A549 (cell line): ENCODE data around the gene ACTN1. TPM values are rescaled to one million over a fixed set of nuclear protein-coding genes. Genes with fewer than 3 reads are reported as not detected.

Source experiments
- ATAC-seq, 2 experiments: fragments of 200-7000 bp in 1 of 2; fragments of >200 bp in 1 of 2; cut with Nextera tagmentation in 1 of 2; cut with Tn5 transposase in 1 of 2; 3 replicates each; pipeline versions ENCODE4 v1.8.0 to v1.9.1; 2018 to 2020; ENCODE audit warnings: mild to moderate bottlenecking in 1 of 2, moderate library complexity in 1 of 2
- CTCF ChIA-PET: fragments of 300-600 bp; sonication (Branson Sonifier 250); formaldehyde crosslinking; extraction: SDS; loops from one replicate; lab custom pipeline; 2021; ENCODE audit warnings: antibody characterized with exemption, inconsistent platforms; lab: Yijun Ruan, JAX
- POLR2A ChIA-PET: fragments of 350-600 bp; formaldehyde crosslinking; extraction: SDS; loops from one replicate; lab custom pipeline; 2021; ENCODE audit warnings: antibody characterized with exemption, inconsistent platforms; lab: Yijun Ruan, JAX
- DNase-seq, 2 experiments: peaks; one replicate each; pipeline versions ENCODE4 v3.0.0 to v3.0.0-alpha.2; 2011 to 2016; ENCODE audit warnings: low read depth in 1 of 2, low spot score in 1 of 2
- FAIRE-seq: peaks from 2 replicates; lab custom pipeline; 2011; peaks lifted over from hg19 to GRCh38; lab: Jason Lieb, UNC
- H3K27ac ChIP-seq, 2 experiments: fragments of >200 bp; sonication (Bioruptor Twin); formaldehyde crosslinking; 3 replicates each; pipeline ENCODE4 v1.5.1; 2016 to 2017
- H3K4me1 ChIP-seq: fragments of >200 bp; sonication (Bioruptor Twin); formaldehyde crosslinking; 3 replicates; pipeline ENCODE4 v1.6.1; 2016
- H3K4me2 ChIP-seq: fragments of >200 bp; sonication (Bioruptor Twin); formaldehyde crosslinking; 3 replicates; pipeline ENCODE4 v1.6.1; 2016
- H3K4me3 ChIP-seq: fragments of >200 bp; sonication (Bioruptor Twin); formaldehyde crosslinking; 3 replicates; pipeline ENCODE4 v1.5.1; 2016
- H3K9me3 ChIP-seq: fragments of >200 bp; sonication (Bioruptor Twin); formaldehyde crosslinking; 3 replicates; pipeline ENCODE4 v1.6.1; 2016
- BHLHE40 ChIP-seq: IDR thresholded peaks from 2 replicates; pipeline ENCODE4 v1.6.1; 2012; ENCODE audit warnings: low read depth, low read length, inconsistent platforms
- FOSL2 ChIP-seq, 2 experiments: fragments of 450-650 bp in 1 of 2; fragments of >200 bp in 1 of 2; sonication (Bioruptor Twin) in 1 of 2; formaldehyde crosslinking; IDR thresholded peaks; 2 replicates each; pipeline versions ENCODE4 v1.5.0 to v1.6.1; 2016 to 2020; ENCODE audit warnings: mild to moderate bottlenecking in 1 of 2, moderate library complexity in 1 of 2
- FOXS1 ChIP-seq: fragments of 250-450 bp; sonication (Bioruptor Pico); IDR thresholded peaks from 2 replicates; pipeline ENCODE4 v1.5.0; 2020; ENCODE audit warnings: mild to moderate bottlenecking, moderate library complexity
- HEYL ChIP-seq: fragments of 250-450 bp; sonication (Bioruptor Pico); IDR thresholded peaks from 2 replicates; pipeline ENCODE4 v1.8.0; 2021; ENCODE audit warnings: mild to moderate bottlenecking, moderate library complexity
- HOXB13 ChIP-seq: fragments of 250-450 bp; sonication (Bioruptor Pico); IDR thresholded peaks from 2 replicates; pipeline ENCODE4 v1.5.0; 2020; ENCODE audit warnings: low read depth, mild to moderate bottlenecking, moderate library complexity
- JUN ChIP-seq, 2 experiments: fragments of >200 bp; sonication (Bioruptor Twin); formaldehyde crosslinking; IDR thresholded peaks; 2 replicates in 1 of 2; 3 replicates in 1 of 2; pipeline ENCODE4 v1.6.1; 2016 to 2017
- JUNB ChIP-seq: fragments of >200 bp; sonication (Bioruptor Twin); formaldehyde crosslinking; IDR thresholded peaks from 2 replicates; pipeline ENCODE4 v1.6.1; 2016
- MAZ ChIP-seq: fragments of 150-350 bp; IDR thresholded peaks from 2 replicates; pipeline ENCODE4 v1.6.1; 2014; ENCODE audit warnings: antibody characterized with exemption, low read depth, low read length, borderline replicate concordance
- MYC ChIP-seq: IDR thresholded peaks from 2 replicates; pipeline ENCODE4 v1.6.1; 2012; ENCODE audit warnings: mild to moderate bottlenecking, inconsistent platforms, low read length, improper control_type of control experiment, borderline replicate concordance
- NFE2L2 ChIP-seq: fragments of 150-350 bp; conservative IDR thresholded peaks from 2 replicates; pipeline ENCODE4 v1.6.1; 2014; ENCODE audit warnings: low read length
- NR3C1 ChIP-seq: fragments of >200 bp; sonication (Bioruptor Twin); formaldehyde crosslinking; IDR thresholded peaks from 3 replicates; pipeline ENCODE4 v1.6.1; 2017
- RAD21 ChIP-seq, 2 experiments: fragments of >200 bp in 1 of 2; sonication (Bioruptor Twin) in 1 of 2; formaldehyde crosslinking in 1 of 2; IDR thresholded peaks in 1 of 2; conservative IDR thresholded peaks in 1 of 2; 2 replicates in 1 of 2; 3 replicates in 1 of 2; pipeline ENCODE4 v1.6.1; 2012 to 2018; ENCODE audit warnings: inconsistent platforms in 1 of 2
- RFX5 ChIP-seq: fragments of 450-650 bp; IDR thresholded peaks from 2 replicates; pipeline ENCODE4 v1.7.1; 2014; ENCODE audit warnings: antibody characterized with exemption, mild to moderate bottlenecking, moderate library complexity
- SREBF2 ChIP-seq: fragments of 450-650 bp; IDR thresholded peaks from 2 replicates; pipeline ENCODE4 v1.6.1; 2014; ENCODE audit warnings: mild to moderate bottlenecking, moderate library complexity
- WGBS: methylation state at CpG from one replicate; pipeline ENCODE4 v1.1.6; 2017; ENCODE audit errors: missing lambda C conversion rate; 5-methylcytosine and 5-hydroxymethylcytosine counted together
- polyA plus RNA-seq, 4 experiments: library from polyadenylated mRNA; depleted of rRNA in 3 of 4; stranded (reverse); fragments of >200 nt; fragmentation: RNase III in 1 of 4; extraction: RNeasy Plus Mini Kit Qiagen cat#74134 plus additional on column Dnase treatment in 1 of 4; gene quantifications; 2 replicates in 3 of 4; 3 replicates in 1 of 4; pipeline ENCODE4 v1.2.3, GENCODE V29; 2011 to 2017
- TF ChIP-seq, protein P1 (sequence below): IDR thresholded peaks from 2 replicates; pipeline ENCODE4 v1.6.1; 2012
- TF ChIP-seq, protein P2 (sequence below): fragments of 250-450 bp; sonication (Bioruptor Pico); IDR thresholded peaks from 2 replicates; pipeline ENCODE4 v1.5.0; 2020; ENCODE audit warnings: low read depth, mild to moderate bottlenecking, moderate library complexity
- TF ChIP-seq, protein P3 (sequence below): fragments of 200-600 bp; sonication (generic); IDR thresholded peaks from 2 replicates; pipeline ENCODE4 v1.6.1; 2016; ENCODE audit warnings: antibody characterized with exemption, mild to moderate bottlenecking, moderate library complexity
- TF ChIP-seq, protein P4 (sequence below): fragments of >200 bp; sonication (Bioruptor Twin); formaldehyde crosslinking; IDR thresholded peaks from 3 replicates; pipeline ENCODE4 v1.5.1; 2016

ACTN1 gene
- polyA plus RNA-seq, 2 of the 4 experiments (the other 2 are of a cell fraction) = 208 to 245 TPM

DNA sequence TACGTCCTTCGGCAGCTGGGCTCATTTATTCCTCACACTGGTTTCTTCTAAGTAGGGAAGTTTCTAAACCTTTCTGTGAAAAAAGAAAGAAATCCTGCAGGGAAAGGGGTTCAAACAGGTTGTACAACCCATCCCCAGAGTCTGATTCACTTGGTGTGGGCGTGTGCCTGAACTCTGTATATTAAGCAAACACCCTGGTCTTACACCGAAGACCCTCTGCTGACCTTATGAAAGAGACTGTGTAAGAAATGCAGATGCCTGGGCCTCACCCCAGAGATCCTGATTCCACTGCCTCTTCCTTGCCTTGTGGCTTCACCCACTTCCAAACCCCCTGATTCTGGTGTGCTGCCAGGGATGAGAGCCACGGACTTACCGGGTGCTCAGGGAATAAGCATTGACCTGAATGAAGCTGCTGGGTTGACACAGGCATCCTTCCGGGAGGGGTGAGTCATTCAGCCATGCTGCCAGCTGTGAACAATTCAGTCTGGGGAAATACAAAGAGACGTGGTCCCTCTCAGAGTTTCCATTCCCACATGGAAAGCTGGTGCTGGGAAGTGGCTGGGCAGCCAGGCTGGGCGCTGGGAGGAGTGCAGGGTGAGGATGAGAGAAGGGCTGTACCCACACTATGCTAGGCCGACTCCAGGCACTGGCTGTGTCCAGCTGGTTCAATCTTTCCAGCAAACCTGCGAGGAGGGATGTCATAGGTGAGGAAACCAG, 26.5 kb upstream of the ACTN1 start:
- Histone ChIP-seq H3K27ac (peak overlapping the region; percentile 14 to 67; a peak in 4 of 6 replicates), H3K4me1 (peaks cover 26% of the 10 kb centered on the region), H3K4me2 (peak overlapping the region; percentile 60), H3K4me3 (no peak overlapping the region), H3K9me3 (no peaks in the 10 kb centered on the region)
- no peak for FAIRE-seq
- CTCF ChIA-PET = interaction anchor here (0.9 to 7.6 kb wide), 6 partner anchors 16 to 101 kb away, joined by 3 to 48 read pairs (median 5); no protein-coding TSS in a partner anchor
- POLR2A ChIA-PET = interaction anchor here (0.6 kb wide), 1 partner anchor 43 kb away, joined by 4 read pairs; no protein-coding TSS in a partner anchor
- WGBS = 36% methylated on average over 11 of the region's 11 CpGs
- DNase-seq = peak; percentile 70 to 86
- peak; percentile 63; the same call in 1 of the 2 replicates for TF ChIP-seq FOSL2 (IDR thresholded peaks at IDR 0.05)
- TF ChIP-seq FOSL2 (CRISPR knock-in tag; IDR thresholded peaks at IDR 0.05) = peak; percentile 85
- TF ChIP-seq BHLHE40 = no peak
- TF ChIP-seq HOXB13 (CRISPR knock-in tag) = no peak
- no peak for TF ChIP-seq SREBF2
- TF ChIP-seq NR3C1 = no peak
- 0 out of 2 replicates have a peak, but pooled peaks have one; percentile 20 for TF ChIP-seq JUNB
- TF ChIP-seq, protein P1, sequence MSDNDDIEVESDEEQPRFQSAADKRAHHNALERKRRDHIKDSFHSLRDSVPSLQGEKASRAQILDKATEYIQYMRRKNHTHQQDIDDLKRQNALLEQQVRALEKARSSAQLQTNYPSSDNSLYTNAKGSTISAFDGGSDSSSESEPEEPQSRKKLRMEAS = peak; percentile 38; the same call in 1 of the 2 replicates
- TF ChIP-seq RAD21 (conservative IDR thresholded peaks at IDR 0.05 in 1 of 2, IDR thresholded peaks at IDR 0.05 in 1 of 2) = 0 out of 5 replicates have a peak, but pooled peaks of 1 of the 2 experiments have one; percentile 23
- TF ChIP-seq, protein P2, sequence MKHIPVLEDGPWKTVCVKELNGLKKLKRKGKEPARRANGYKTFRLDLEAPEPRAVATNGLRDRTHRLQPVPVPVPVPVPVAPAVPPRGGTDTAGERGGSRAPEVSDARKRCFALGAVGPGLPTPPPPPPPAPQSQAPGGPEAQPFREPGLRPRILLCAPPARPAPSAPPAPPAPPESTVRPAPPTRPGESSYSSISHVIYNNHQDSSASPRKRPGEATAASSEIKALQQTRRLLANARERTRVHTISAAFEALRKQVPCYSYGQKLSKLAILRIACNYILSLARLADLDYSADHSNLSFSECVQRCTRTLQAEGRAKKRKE = no peak
- ATAC-seq = peak; percentile 84 to 92

DNA sequence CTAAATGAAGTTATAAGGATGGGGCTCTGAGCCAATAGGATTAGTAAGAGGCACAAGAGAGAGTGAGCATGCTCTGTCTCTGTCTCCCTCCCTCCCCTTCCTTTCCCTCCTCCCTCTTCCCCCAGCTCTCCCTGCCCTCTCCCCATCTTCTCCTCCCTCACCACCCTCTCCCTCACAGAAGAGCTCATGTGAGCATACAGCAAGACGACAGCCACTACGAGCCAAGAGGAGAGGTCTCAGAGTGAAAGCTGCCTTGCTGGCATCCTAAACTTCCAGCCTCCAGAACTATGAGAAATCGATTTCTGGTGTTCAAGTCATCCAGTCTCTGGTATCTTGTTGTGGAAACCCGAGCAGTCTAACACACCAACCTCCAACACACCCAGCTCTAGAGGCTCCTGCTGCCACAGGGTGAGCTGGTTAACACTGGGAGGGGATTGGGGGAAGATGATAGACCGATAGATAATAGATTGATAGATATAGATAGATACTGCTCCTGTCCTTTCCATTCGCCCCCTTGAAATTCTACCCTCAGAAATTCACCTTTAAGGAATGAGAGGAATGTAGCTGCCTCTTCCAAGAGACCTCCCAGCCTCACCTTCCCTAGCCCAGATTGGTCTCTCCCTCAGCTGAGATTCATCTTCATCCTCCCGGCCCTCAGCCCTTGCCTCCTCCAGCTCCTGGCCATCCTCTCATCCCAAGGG, 25.8 kb upstream of the ACTN1 start:
- ChIA-PET POLR2A (interaction anchor here (0.6 to 1.0 kb wide), 2 partner anchors 33 to 44 kb away, joined by 3 to 4 read pairs; no protein-coding TSS in a partner anchor), CTCF (interaction anchor here (0.9 to 7.6 kb wide), 8 partner anchors 15 to 102 kb away, joined by 3 to 48 read pairs (median 4); no protein-coding TSS in a partner anchor)
- DNase-seq (no peak), ATAC-seq (peak in 1 of 2 experiments; percentile 16; a peak in 3 of 6 replicates), FAIRE-seq (no peak)
- H3K4me3 ChIP-seq = no peak overlapping the region
- peak overlapping the region; percentile 14 to 67; a peak in 4 of 6 replicates for H3K27ac ChIP-seq
- H3K4me2 ChIP-seq = peak overlapping the region; percentile 60
- no peak for TF ChIP-seq HEYL (CRISPR knock-in tag)
- TF ChIP-seq, protein P3, sequence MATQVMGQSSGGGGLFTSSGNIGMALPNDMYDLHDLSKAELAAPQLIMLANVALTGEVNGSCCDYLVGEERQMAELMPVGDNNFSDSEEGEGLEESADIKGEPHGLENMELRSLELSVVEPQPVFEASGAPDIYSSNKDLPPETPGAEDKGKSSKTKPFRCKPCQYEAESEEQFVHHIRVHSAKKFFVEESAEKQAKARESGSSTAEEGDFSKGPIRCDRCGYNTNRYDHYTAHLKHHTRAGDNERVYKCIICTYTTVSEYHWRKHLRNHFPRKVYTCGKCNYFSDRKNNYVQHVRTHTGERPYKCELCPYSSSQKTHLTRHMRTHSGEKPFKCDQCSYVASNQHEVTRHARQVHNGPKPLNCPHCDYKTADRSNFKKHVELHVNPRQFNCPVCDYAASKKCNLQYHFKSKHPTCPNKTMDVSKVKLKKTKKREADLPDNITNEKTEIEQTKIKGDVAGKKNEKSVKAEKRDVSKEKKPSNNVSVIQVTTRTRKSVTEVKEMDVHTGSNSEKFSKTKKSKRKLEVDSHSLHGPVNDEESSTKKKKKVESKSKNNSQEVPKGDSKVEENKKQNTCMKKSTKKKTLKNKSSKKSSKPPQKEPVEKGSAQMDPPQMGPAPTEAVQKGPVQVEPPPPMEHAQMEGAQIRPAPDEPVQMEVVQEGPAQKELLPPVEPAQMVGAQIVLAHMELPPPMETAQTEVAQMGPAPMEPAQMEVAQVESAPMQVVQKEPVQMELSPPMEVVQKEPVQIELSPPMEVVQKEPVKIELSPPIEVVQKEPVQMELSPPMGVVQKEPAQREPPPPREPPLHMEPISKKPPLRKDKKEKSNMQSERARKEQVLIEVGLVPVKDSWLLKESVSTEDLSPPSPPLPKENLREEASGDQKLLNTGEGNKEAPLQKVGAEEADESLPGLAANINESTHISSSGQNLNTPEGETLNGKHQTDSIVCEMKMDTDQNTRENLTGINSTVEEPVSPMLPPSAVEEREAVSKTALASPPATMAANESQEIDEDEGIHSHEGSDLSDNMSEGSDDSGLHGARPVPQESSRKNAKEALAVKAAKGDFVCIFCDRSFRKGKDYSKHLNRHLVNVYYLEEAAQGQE = no peak
- no peak for TF ChIP-seq MAZ
- TF ChIP-seq MYC = no peak
- no peak for TF ChIP-seq NFE2L2
- TF ChIP-seq RFX5 = no peak
- TF ChIP-seq FOXS1 (CRISPR knock-in tag) = no peak
- TF ChIP-seq RAD21 (conservative IDR thresholded peaks at IDR 0.05 in 1 of 2, IDR thresholded peaks at IDR 0.05 in 1 of 2) = no peak
- TF ChIP-seq, protein P4, sequence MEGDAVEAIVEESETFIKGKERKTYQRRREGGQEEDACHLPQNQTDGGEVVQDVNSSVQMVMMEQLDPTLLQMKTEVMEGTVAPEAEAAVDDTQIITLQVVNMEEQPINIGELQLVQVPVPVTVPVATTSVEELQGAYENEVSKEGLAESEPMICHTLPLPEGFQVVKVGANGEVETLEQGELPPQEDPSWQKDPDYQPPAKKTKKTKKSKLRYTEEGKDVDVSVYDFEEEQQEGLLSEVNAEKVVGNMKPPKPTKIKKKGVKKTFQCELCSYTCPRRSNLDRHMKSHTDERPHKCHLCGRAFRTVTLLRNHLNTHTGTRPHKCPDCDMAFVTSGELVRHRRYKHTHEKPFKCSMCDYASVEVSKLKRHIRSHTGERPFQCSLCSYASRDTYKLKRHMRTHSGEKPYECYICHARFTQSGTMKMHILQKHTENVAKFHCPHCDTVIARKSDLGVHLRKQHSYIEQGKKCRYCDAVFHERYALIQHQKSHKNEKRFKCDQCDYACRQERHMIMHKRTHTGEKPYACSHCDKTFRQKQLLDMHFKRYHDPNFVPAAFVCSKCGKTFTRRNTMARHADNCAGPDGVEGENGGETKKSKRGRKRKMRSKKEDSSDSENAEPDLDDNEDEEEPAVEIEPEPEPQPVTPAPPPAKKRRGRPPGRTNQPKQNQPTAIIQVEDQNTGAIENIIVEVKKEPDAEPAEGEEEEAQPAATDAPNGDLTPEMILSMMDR = no peak
- TF ChIP-seq JUN (IDR thresholded peaks at IDR 0.05) = no peak
- H3K9me3 ChIP-seq = no peaks in the 10 kb centered on the region
- peaks cover 20% of the 10 kb centered on the region for H3K4me1 ChIP-seq
- 64% methylated on average over 7 of the region's 7 CpGs for WGBS
